Osteocyte (in vitro differentiated cells): ENCODE data around the gene AKT2. TPM values are rescaled to one million over a fixed set of nuclear protein-coding genes. Genes with fewer than 3 reads are reported as not detected.

Experiments
- DNase-seq: peaks from one replicate; pipeline ENCODE4 v3.0.0; 2021; ENCODE audit warnings: mixed read lengths; ENCODE audit not compliant: unreplicated experiment; ENCODE audit errors: extremely low spot score
- H3K27ac Mint-ChIP-seq: one replicate; pipeline ENCODE4 v1.8.0; 2021; ENCODE audit warnings: mild to moderate bottlenecking, mixed read lengths; ENCODE audit not compliant: unreplicated experiment
- H3K27me3 Mint-ChIP-seq: one replicate; pipeline ENCODE4 v1.8.0; 2021; ENCODE audit warnings: mixed read lengths; ENCODE audit not compliant: unreplicated experiment
- H3K36me3 Mint-ChIP-seq: one replicate; pipeline ENCODE4 v1.8.0; 2021; ENCODE audit warnings: mixed read lengths; ENCODE audit not compliant: unreplicated experiment
- H3K4me1 Mint-ChIP-seq: one replicate; pipeline ENCODE4 v1.8.0; 2021; ENCODE audit warnings: mixed read lengths; ENCODE audit not compliant: unreplicated experiment
- H3K4me3 Mint-ChIP-seq: one replicate; pipeline ENCODE4 v1.8.0; 2021; ENCODE audit warnings: mild to moderate bottlenecking, moderate library complexity, mixed read lengths; ENCODE audit not compliant: unreplicated experiment
- H3K9me3 Mint-ChIP-seq: one replicate; pipeline ENCODE4 v1.8.0; 2021; ENCODE audit warnings: mixed read lengths; ENCODE audit not compliant: unreplicated experiment
- CTCF ChIP-seq: fragments of 200-600 bp; sonication (generic); IDR thresholded peaks from 2 replicates; pipeline ENCODE4 v1.5.0; 2021; ENCODE audit warnings: antibody characterized with exemption, mild to moderate bottlenecking, moderate library complexity
- total RNA-seq: library from RNA; stranded (reverse); gene quantifications from 2 replicates; pipeline ENCODE4 v1.2.1, GENCODE V29; 2021

The AKT2 gene
- total RNA-seq, 1 donor from 2014 or later = 152 TPM

DNA sequence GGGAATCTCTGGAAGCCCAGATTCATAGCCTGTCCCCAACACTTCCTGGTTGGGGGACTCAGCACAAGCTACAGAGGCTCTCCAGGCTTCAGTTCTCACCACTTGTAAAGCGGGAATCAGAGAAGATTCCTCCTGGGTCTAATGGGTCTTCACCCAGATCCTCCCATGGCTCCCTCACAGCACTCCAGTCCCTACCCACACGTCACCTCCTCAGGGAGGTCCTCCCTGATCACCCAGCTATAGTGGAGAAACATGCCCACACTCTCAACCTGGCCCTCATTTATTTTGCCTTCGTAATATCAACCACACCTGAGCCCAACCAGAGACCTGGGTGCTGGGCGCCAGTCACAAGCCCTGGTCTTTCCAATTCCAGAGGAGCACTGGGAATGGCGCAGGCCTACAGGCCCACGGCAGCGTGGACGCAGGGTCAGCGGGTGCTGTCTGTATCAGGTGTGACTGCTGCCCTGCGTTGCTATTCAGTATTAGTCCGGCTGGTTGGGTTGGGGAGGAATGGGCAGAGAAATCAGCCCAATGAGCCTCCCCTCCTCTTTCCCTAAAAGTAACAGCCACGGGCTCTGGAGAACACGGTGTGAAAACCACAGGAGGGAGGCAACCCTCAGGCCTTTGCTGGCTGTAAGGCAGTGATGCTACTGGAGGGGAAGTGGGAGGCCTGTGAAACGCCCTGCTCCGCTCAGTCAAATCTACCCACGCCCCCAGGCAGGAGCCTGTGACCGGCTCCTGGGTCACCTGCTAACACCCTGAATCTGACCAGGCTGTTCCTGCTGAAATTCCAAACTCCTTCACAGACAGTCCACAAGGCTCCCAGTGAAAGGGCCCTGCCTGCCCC is 5.2 kb downstream of the AKT2 start:
- no peaks in the 10 kb centered on the region for H3K27me3 Mint-ChIP-seq
- no peaks in the 10 kb centered on the region for H3K36me3 Mint-ChIP-seq
- no peak for TF ChIP-seq CTCF
- H3K27ac Mint-ChIP-seq = peak overlapping the region; percentile 63
- H3K9me3 Mint-ChIP-seq = no peaks in the 10 kb centered on the region
- no peak overlapping the region for H3K4me3 Mint-ChIP-seq
- H3K4me1 Mint-ChIP-seq = peaks cover 48% of the 10 kb centered on the region
- no peak for DNase-seq

GRCh38 chr19:40279120-40279551 is 6.0 kb downstream of the AKT2 start:
- H3K4me1 Mint-ChIP-seq = peaks cover 48% of the 10 kb centered on the region
- DNase-seq = no peak
- H3K9me3 Mint-ChIP-seq = no peaks in the 10 kb centered on the region
- no peaks in the 10 kb centered on the region for H3K36me3 Mint-ChIP-seq
- H3K4me3 Mint-ChIP-seq = no peak overlapping the region
- no peaks in the 10 kb centered on the region for H3K27me3 Mint-ChIP-seq
- H3K27ac Mint-ChIP-seq = no peak overlapping the region
- no peak for TF ChIP-seq CTCF

DNA sequence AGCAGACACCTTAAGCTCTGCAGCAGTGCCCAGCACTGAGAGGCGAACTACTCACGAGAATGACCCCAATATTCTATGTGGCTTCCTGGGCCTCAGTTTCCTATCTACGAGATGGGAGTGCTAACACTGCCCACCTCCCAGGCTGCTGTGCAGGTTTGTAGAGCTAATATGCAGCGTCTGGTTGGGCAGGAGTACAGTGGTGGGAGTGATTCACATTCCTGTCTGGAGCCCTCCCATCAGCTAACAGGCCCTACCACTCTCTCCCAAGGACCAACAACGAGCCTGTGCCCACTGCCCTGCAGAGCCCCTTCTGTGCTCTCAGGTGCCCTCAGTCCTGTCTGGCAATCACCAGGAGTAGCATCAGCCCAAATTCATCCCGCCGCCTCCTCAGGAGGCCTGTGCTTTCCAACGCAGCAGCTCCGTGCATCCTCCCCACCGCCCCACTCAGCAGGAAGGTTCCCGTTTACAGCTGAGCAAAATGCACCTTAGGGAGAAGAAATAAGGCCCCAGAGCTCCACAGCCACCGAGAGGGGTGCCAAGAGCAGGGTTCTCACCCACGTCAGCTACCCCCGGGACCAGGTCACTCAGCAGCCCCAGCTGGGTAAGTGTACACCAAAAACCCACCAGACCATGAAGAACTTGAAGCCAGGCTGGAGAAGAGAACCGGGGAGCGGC is 6.6 kb downstream of the AKT2 start:
- Mint-ChIP-seq H3K36me3 (no peaks in the 10 kb centered on the region), H3K27ac (peak overlapping the region; percentile 31), H3K4me3 (no peak overlapping the region), H3K9me3 (no peaks in the 10 kb centered on the region), H3K4me1 (peaks cover 47% of the 10 kb centered on the region), H3K27me3 (no peaks in the 10 kb centered on the region)
- no peak for DNase-seq
- TF ChIP-seq CTCF = no peak

DNA sequence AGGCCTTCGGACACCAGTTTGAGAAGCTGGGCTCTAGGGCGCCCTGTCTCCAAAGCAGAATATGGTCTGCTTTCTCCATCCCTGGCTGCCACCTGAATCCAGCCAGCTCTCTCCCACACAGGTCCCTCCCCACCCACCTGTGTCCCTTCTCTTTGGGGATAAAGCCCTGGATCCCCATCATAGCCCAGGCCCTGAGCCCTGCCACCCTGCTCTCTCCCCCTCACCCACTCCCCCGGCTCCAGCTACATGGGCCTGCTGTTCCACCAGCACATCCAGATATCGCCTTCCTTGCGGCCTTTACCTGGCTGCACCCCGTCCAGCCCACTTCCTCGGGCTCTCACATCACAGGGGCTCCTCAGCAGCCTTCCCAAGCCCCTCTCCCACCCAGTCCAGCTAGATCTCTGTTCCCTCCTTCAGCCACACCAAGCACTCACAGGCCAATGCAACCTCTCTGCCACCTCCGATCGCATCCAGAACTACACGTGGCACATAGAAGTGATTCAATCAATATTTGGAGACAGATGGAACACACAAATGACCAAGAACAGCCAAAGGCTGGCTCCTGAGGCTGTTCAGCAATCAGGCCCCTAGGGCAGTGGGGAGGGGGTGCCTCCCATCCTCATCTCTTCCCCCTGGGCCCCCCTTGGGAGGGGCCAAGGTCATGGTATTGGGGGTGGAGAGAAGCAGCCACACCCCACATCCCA is 7.6 kb downstream of the AKT2 start:
- TF ChIP-seq CTCF = no peak
- H3K27ac Mint-ChIP-seq = no peak overlapping the region
- peaks cover 37% of the 10 kb centered on the region for H3K4me1 Mint-ChIP-seq
- no peak overlapping the region for H3K4me3 Mint-ChIP-seq
- no peaks in the 10 kb centered on the region for H3K27me3 Mint-ChIP-seq
- H3K9me3 Mint-ChIP-seq = no peaks in the 10 kb centered on the region
- H3K36me3 Mint-ChIP-seq = no peaks in the 10 kb centered on the region
- DNase-seq = no peak
